ENCODE results near the gene IER2. TPM values are rescaled to one million over a fixed set of nuclear protein-coding genes. Genes with fewer than 3 reads are reported as not detected.

The IER2 gene
- total and polyA plus RNA-seq, 9 of the 15 experiments (the other 6 are each of a cell fraction or from before 2014, with no cell fraction given): 4.5 to 205 (median 23.7) TPM

- no peak; a peak in 1 of 4 replicates for TF ChIP-seq ZNF639 (CRISPR knock-in tag; conservative IDR thresholded peaks at IDR 0.05 in 1 of 2, IDR thresholded peaks at IDR 0.05 in 1 of 2)
- TF ChIP-seq ZNF3 (CRISPR knock-in tag; IDR thresholded peaks at IDR 0.05): no peak; the same call in 1 of the 2 replicates
- TF ChIP-seq TCFL5 (CRISPR knock-in tag; conservative IDR thresholded peaks at IDR 0.05): no peak
- TF ChIP-seq WHSC1 (IDR thresholded peaks at IDR 0.05; ENCODE audit: low read length): no peak
- TF ChIP-seq BRD9 (IDR thresholded peaks at IDR 0.05; ENCODE audit: low read depth, partially characterized antibody): no peak
- TF ChIP-seq CSDE1 (IDR thresholded peaks at IDR 0.05): no peak
- no peak for TF ChIP-seq CBX2 (IDR thresholded peaks at IDR 0.05; ENCODE audit: insufficient read depth, low read length, poor library complexity, severe bottlenecking)
- peak; percentile 97 for TF ChIP-seq RBM25 (IDR thresholded peaks at IDR 0.05; ENCODE audit: low read depth, low read length, severe bottlenecking)
- no peak for TF ChIP-seq ZFPM2 (CRISPR knock-in tag; IDR thresholded peaks at IDR 0.05)
- TF ChIP-seq CEBPZ (IDR thresholded peaks at IDR 0.05; ENCODE audit: borderline replicate concordance, low read depth, low read length): peak; percentile 16; the same call in 1 of the 2 replicates
- TF ChIP-seq CHAMP1 (IDR thresholded peaks at IDR 0.05): no peak
- TF ChIP-seq FOXO4 (CRISPR knock-in tag; IDR thresholded peaks at IDR 0.05): no peak
- no peak for TF ChIP-seq PYGO2 (tag; IDR thresholded peaks at IDR 0.05)
- TF ChIP-seq JUN (IDR thresholded peaks at IDR 0.05; ENCODE audit: borderline replicate concordance, low read depth, low read length): no peak
- TF ChIP-seq JUN (CRISPR knock-in tag; IDR thresholded peaks at IDR 0.05; ENCODE audit: borderline replicate concordance): no peak
- no peak for TF ChIP-seq ZBTB43 (CRISPR knock-in tag; IDR thresholded peaks at IDR 0.05)
- peak in 1 of 2 experiments; percentile 78; a peak in 2 of 4 replicates for TF ChIP-seq SIN3A (IDR thresholded peaks at IDR 0.05; ENCODE audit: borderline replicate concordance in 2 of 2, control insufficient read depth in 1 of 2, low read depth in 2 of 2, low read length in 2 of 2)
These were observed 4.8 kb downstream of the IER2 start (continued) for GRCh38 chr19:13154911-13155471.
